Measurements from ENCODE around the gene ATG12.

ATG12 gene

DNA sequence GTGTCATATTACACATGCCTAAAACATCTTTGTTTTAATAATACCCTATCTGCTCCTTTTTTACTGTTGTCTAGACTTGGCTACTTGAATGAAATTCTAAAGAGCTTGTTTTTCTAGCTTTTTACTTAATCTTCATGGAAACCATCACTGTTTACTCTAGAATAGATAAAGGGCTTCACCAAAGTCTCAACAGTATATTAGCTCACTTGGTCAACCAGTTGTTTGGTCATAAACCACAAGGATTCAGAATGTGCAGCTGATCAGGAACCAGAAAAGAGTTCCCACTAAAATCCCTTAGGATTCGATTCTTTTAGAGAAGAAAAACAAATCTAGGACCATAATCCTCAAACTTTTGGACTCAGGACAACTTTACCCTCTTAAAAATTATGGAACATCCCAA lies 62.9 kb downstream of the ATG12 start:
- no peak for TF ChIP-seq ZFX (IDR thresholded peaks at IDR 0.05)
- TF ChIP-seq, protein P1, sequence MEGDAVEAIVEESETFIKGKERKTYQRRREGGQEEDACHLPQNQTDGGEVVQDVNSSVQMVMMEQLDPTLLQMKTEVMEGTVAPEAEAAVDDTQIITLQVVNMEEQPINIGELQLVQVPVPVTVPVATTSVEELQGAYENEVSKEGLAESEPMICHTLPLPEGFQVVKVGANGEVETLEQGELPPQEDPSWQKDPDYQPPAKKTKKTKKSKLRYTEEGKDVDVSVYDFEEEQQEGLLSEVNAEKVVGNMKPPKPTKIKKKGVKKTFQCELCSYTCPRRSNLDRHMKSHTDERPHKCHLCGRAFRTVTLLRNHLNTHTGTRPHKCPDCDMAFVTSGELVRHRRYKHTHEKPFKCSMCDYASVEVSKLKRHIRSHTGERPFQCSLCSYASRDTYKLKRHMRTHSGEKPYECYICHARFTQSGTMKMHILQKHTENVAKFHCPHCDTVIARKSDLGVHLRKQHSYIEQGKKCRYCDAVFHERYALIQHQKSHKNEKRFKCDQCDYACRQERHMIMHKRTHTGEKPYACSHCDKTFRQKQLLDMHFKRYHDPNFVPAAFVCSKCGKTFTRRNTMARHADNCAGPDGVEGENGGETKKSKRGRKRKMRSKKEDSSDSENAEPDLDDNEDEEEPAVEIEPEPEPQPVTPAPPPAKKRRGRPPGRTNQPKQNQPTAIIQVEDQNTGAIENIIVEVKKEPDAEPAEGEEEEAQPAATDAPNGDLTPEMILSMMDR (conservative IDR thresholded peaks at IDR 0.05), result no peak
- no peak overlapping the region for H3K27ac ChIP-seq

Data from C4-2B (cell line).